HL-60 (cell line): ENCODE results near the gene HSD17B1.

Experiments used
- DNase-seq, 2 experiments: peaks; one replicate each; pipeline ENCODE4 v3.0.0-alpha.2; 2010 to 2020; ENCODE audit warnings: low read depth in 1 of 2, low spot score in 1 of 2
- H3K27ac ChIP-seq: fragments of 250-450 bp; sonication (Bioruptor Pico); replicated peaks from 2 replicates; pipeline ENCODE4 v1.5.1; 2020; ENCODE audit warnings: mild to moderate bottlenecking, moderate library complexity
- H3K27me3 ChIP-seq: fragments of 250-450 bp; sonication (Bioruptor Pico); 2 replicates; pipeline ENCODE4 v1.5.1; 2021; ENCODE audit warnings: mild to moderate bottlenecking, moderate library complexity; ENCODE audit not compliant: insufficient read depth, poor library complexity, severe bottlenecking
- H3K4me3 ChIP-seq: replicated peaks from 2 replicates; pipeline ENCODE4 v1.5.1; 2011; ENCODE audit warnings: mild to moderate bottlenecking, control low read depth, low read length; ENCODE audit not compliant: insufficient read depth
- CTCF ChIP-seq: IDR thresholded peaks from one replicate; pipeline ENCODE4 v1.5.1; 2011; ENCODE audit warnings: low read length, control low read depth, inconsistent platforms; ENCODE audit not compliant: insufficient read depth
- GABPA ChIP-seq: IDR thresholded peaks from 2 replicates; pipeline ENCODE4 v1.6.1; 2012; ENCODE audit warnings: low read depth
- POLR2AphosphoS5 ChIP-seq: IDR thresholded peaks from 2 replicates; pipeline ENCODE4 v1.6.1; 2012; ENCODE audit warnings: low read depth
- REST ChIP-seq: IDR thresholded peaks from 2 replicates; pipeline ENCODE4 v1.6.1; 2012; ENCODE audit warnings: low read depth; ENCODE audit not compliant: insufficient replicate concordance
- SPI1 ChIP-seq: IDR thresholded peaks from 2 replicates; pipeline ENCODE4 v1.6.1; 2012; ENCODE audit warnings: low read depth, mild to moderate bottlenecking, borderline replicate concordance

The HSD17B1 gene

GRCh38 chr17:42513686-42514085 lies 39.0 kb upstream of the HSD17B1 start:
- DNase-seq = no peak
- H3K4me3 ChIP-seq = no peak overlapping the region
- no peaks in the 10 kb centered on the region for H3K27me3 ChIP-seq
- no peak overlapping the region for H3K27ac ChIP-seq
- TF ChIP-seq GABPA (no peak), CTCF (no peak), POLR2AphosphoS5 (no peak), SPI1 (no peak), REST (no peak)

- no peak for DNase-seq
- TF ChIP-seq POLR2AphosphoS5 (no peak), GABPA (no peak), SPI1 (no peak), CTCF (no peak), REST (no peak)
- no peak overlapping the region for H3K27ac ChIP-seq
- no peak overlapping the region for H3K4me3 ChIP-seq
- no peaks in the 10 kb centered on the region for H3K27me3 ChIP-seq
Measured at GRCh38 chr17:42514279-42514678, 38.4 kb upstream of the HSD17B1 start.

GRCh38 chr17:42514867-42515266 lies 37.9 kb upstream of the HSD17B1 start:
- no peak overlapping the region for H3K27ac ChIP-seq
- no peak overlapping the region for H3K4me3 ChIP-seq
- no peaks in the 10 kb centered on the region for H3K27me3 ChIP-seq
- TF ChIP-seq GABPA (no peak), POLR2AphosphoS5 (no peak), CTCF (no peak), REST (no peak), SPI1 (no peak)
- DNase-seq = no peak
